ENCODE measurements around the gene RASAL3.

RASAL3 gene

DNA sequence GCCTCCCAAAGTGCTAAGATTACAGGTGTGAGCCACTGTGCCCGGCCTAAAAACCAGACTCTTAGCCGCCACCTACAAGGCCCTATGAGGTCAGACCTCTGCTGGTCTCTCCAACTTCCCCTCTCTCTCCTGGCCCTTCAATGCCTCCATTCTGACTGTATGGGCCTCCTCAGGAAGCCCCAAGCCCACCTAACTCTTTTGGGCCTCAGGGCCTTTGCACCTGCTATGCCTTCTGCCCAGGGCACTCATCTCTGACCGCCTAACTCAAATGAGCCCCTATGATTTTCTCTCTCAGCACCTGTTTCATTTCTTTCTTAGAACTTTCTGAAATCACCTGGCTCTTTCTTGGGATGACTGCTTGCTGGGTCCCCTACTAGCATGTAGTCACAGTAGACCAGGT is 21.0 kb downstream of the RASAL3 start:
- no peak for DNase-seq (ENCODE audit: low read depth)
- no peak overlapping the region for H3K4me3 ChIP-seq (ENCODE audit: low read depth, low read length)
- TF ChIP-seq, protein P1, sequence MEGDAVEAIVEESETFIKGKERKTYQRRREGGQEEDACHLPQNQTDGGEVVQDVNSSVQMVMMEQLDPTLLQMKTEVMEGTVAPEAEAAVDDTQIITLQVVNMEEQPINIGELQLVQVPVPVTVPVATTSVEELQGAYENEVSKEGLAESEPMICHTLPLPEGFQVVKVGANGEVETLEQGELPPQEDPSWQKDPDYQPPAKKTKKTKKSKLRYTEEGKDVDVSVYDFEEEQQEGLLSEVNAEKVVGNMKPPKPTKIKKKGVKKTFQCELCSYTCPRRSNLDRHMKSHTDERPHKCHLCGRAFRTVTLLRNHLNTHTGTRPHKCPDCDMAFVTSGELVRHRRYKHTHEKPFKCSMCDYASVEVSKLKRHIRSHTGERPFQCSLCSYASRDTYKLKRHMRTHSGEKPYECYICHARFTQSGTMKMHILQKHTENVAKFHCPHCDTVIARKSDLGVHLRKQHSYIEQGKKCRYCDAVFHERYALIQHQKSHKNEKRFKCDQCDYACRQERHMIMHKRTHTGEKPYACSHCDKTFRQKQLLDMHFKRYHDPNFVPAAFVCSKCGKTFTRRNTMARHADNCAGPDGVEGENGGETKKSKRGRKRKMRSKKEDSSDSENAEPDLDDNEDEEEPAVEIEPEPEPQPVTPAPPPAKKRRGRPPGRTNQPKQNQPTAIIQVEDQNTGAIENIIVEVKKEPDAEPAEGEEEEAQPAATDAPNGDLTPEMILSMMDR (IDR thresholded peaks at IDR 0.05; ENCODE audit: low read depth, low read length): no peak
- TF ChIP-seq POLR2A (IDR thresholded peaks at IDR 0.05; ENCODE audit: extremely low read depth, insufficient read length) (no peak), MYC (IDR thresholded peaks at IDR 0.05; ENCODE audit: low read depth, low read length) (no peak)
- TF ChIP-seq, protein P2, sequence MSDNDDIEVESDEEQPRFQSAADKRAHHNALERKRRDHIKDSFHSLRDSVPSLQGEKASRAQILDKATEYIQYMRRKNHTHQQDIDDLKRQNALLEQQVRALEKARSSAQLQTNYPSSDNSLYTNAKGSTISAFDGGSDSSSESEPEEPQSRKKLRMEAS (IDR thresholded peaks at IDR 0.05; ENCODE audit: low read depth, low read length): no peak

DNA sequence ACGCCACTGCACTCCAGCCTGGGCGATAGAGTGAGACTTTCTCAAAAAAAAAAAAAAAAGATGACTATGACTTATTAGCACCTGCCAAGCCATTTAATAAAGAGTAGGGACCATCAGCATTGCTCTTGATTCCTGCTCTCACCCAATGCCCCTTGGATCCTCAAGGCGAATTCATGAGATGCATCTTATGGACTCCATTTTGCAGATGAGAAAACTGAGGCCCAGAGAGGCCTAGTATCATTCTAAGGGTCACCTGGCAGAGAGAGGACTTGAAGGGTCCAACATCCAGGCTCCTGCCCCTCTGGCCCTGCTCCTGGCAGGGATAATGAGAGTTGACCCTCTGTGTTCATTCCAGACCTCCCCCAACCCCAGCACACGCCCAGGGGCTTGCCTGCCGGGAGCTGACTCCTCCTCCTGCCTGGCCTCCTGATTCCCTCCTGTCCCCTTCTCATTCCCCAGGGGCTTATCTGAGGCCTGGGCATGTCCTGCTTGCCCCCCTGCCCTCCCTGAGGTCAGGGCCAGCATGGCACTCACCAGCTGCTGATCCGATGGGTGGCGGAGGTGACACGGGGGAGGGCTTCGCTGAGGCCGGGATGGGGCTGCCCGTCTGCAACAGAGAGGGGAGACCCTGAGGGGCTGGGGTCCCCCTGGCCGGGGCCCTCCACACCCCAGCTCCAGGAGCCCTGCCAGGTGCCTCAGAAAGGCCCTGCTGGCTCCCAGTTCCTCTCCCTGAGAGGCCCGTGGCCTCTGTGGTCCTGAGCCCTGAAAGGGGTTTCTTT is 22.0 kb downstream of the RASAL3 start:
- TF ChIP-seq, protein P2 (IDR thresholded peaks at IDR 0.05; ENCODE audit: low read depth, low read length): no peak
- TF ChIP-seq, protein P1 (IDR thresholded peaks at IDR 0.05; ENCODE audit: low read depth, low read length): no peak
- TF ChIP-seq MYC (IDR thresholded peaks at IDR 0.05; ENCODE audit: low read depth, low read length): no peak
- TF ChIP-seq POLR2A (IDR thresholded peaks at IDR 0.05; ENCODE audit: extremely low read depth, insufficient read length): no peak
- H3K4me3 ChIP-seq (ENCODE audit: low read depth, low read length): no peak overlapping the region
- DNase-seq (ENCODE audit: low read depth): no peak

DNA sequence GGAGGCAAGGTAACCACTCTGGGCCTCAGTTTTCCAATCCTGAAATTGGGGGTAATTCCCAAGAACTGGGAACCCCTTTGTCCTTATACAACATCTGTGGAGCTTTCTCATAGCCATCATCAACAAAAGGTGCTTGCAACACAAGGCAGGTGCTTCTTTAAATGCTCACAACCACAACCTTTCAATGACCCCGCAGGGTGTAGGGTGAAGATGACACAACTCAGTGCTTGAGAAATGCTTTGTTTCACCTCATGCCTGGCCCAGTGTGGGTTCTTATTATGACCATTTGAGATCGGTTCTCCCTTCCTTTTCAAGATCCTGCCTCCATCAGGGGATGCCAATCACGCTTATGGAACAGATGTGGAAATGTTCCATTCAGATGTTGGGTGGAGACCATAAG is 23.0 kb downstream of the RASAL3 start:
- TF ChIP-seq, protein P2 (IDR thresholded peaks at IDR 0.05; ENCODE audit: low read depth, low read length): no peak
- TF ChIP-seq MYC (IDR thresholded peaks at IDR 0.05; ENCODE audit: low read depth, low read length) (no peak), POLR2A (IDR thresholded peaks at IDR 0.05; ENCODE audit: extremely low read depth, insufficient read length) (no peak)
- TF ChIP-seq, protein P1 (IDR thresholded peaks at IDR 0.05; ENCODE audit: low read depth, low read length): no peak

DNA sequence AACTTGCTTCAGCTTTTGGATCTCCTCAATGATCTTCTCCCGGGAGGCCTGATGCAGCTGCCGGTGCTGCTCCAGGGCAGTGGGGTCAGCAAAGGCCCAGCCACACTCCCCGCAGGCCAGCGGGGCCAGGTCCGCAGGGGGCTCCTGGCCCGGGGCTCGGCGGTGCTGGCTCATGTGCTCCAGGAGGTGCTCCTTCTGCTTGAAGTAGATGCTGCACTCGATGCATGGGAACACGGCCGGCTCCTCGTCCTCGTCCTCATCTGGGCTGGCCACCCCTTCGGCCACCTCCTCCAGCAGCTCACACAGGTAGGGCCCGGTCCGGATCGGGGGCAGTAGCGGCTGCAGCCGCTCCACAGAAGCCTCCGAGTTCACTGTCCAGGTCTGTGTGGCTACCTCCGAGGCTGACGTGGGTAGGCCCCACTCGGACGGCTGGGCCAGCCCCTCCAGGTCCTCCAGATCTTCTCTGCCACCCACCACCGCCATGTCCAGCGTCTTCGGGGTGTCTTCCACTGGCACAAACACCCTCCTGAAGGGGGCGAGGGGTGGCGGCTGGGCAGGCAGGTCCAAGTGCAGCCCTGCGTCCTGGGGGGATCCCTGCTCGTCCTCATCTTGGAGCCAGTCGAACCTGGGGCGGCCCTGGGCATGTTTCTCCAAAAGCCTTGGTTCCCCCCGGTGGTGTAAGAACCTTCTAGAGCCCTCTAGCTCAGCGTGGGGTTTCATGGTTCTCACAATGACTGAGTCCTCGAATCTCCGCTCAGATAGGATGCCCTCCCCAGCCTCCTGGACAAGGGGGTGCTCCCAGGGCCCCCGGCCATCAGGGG is 24.3 kb downstream of the RASAL3 start:
- H3K4me3 ChIP-seq (ENCODE audit: low read depth, low read length): no peak overlapping the region
- no peak for TF ChIP-seq MYC (IDR thresholded peaks at IDR 0.05; ENCODE audit: low read depth, low read length)
- TF ChIP-seq POLR2A (IDR thresholded peaks at IDR 0.05; ENCODE audit: extremely low read depth, insufficient read length): no peak
- TF ChIP-seq, protein P2 (IDR thresholded peaks at IDR 0.05; ENCODE audit: low read depth, low read length): no peak
- TF ChIP-seq, protein P1 (IDR thresholded peaks at IDR 0.05; ENCODE audit: low read depth, low read length): no peak
- DNase-seq (ENCODE audit: low read depth): no peak

More for the DNA sequence above, 23.0 kb downstream of the RASAL3 start:
- DNase-seq (ENCODE audit: low read depth): peak; percentile 35
- no peak overlapping the region for H3K4me3 ChIP-seq (ENCODE audit: low read depth, low read length)

DNA sequence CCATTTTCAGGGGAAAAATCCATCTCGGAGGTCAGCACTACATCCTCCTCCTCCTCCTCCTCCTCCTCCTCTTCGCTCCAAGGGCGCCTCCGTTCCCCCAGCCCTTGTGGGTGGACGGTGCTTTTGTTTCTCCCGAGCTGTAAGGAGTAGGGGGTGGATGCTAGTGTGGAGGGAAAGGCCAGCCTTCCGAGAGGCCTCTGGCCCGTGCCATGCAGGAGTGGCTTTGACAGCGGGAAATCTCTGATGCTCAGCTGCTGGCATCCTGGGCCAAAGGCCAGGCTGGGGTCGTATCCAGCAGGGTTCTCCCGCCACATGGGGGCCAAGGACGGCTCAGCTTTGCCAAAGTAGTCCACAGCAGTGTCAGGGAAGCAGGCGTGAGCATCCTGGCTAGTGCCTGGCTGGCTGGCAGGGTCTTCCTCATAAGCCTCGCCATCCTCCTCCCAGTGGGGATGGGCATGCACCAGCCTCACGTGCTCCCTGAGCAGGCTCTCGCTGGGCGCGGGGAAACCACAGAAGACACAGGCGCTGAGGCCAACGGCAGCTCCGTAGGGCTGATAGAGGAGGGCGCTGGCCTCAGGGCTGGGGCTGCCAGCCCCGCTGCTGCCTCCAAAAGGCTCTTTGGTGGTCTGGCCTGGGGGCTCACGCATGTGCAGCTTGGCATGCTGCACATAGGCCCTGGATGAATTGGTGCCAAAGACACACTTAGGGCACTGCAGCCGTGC is 25.1 kb downstream of the RASAL3 start:
- TF ChIP-seq, protein P1 (IDR thresholded peaks at IDR 0.05; ENCODE audit: low read depth, low read length): no peak
- no peak for TF ChIP-seq MYC (IDR thresholded peaks at IDR 0.05; ENCODE audit: low read depth, low read length)
- no peak for TF ChIP-seq POLR2A (IDR thresholded peaks at IDR 0.05; ENCODE audit: extremely low read depth, insufficient read length)
- TF ChIP-seq, protein P2 (IDR thresholded peaks at IDR 0.05; ENCODE audit: low read depth, low read length): no peak
- DNase-seq (ENCODE audit: low read depth): no peak
- H3K4me3 ChIP-seq (ENCODE audit: low read depth, low read length): no peak overlapping the region

All from NB4 (cell line).